ENCODE measurements around the gene TMEM184A. TPM values are rescaled to one million over a fixed set of nuclear protein-coding genes. Genes with fewer than 3 reads are reported as not detected.

The TMEM184A gene
- total RNA-seq, 2 donors from 2014 or later, result 35.8 to 54.3 TPM

- H3K9ac ChIP-seq (ENCODE audit: low read depth in 2 of 2, low read length in 2 of 2), result no peak overlapping the region
- intact Hi-C loops (cut with DNase I), result no loop called here
- no peak overlapping the region for H3K4me3 ChIP-seq
- DNase-seq, result no peak
- H3K36me3 ChIP-seq, result no peaks in the 10 kb centered on the region
- TF ChIP-seq CTCF (IDR thresholded peaks at IDR 0.05), result no peak
- H3K27ac ChIP-seq, result no peak overlapping the region
- H3K27me3 ChIP-seq, result no peaks in the 10 kb centered on the region
- H3K4me1 ChIP-seq, result peaks cover 11% of the 10 kb centered on the region
- no peaks in the 10 kb centered on the region for H3K9me3 ChIP-seq
Measured at GRCh38 chr7:1564603-1565022, 8.6 kb upstream of the TMEM184A start.

GRCh38 chr7:1563981-1564602, 8.1 kb upstream of the TMEM184A start:
- H3K27ac ChIP-seq, result no peak overlapping the region

GRCh38 chr7:1562597-1563051, 6.6 kb upstream of the TMEM184A start:
- no peak for DNase-seq
- no peak for TF ChIP-seq CTCF (IDR thresholded peaks at IDR 0.05)
- Histone ChIP-seq H3K4me3 (no peak overlapping the region), H3K36me3 (no peaks in the 10 kb centered on the region), H3K27ac (no peak overlapping the region), H3K4me1 (peaks cover 8% of the 10 kb centered on the region), H3K9me3 (no peaks in the 10 kb centered on the region), H3K9ac (ENCODE audit: low read depth in 2 of 2, low read length in 2 of 2) (no peak overlapping the region), H3K27me3 (no peaks in the 10 kb centered on the region)
- intact Hi-C loops (cut with DNase I), result no loop called here

More at GRCh38 chr7:1563981-1564602, 8.1 kb upstream of the TMEM184A start:
- Histone ChIP-seq H3K9me3 (no peaks in the 10 kb centered on the region), H3K9ac (ENCODE audit: low read depth in 2 of 2, low read length in 2 of 2) (no peak overlapping the region), H3K36me3 (no peaks in the 10 kb centered on the region), H3K4me1 (peaks cover 12% of the 10 kb centered on the region), H3K4me3 (no peak overlapping the region), H3K27me3 (no peaks in the 10 kb centered on the region)
- no peak for TF ChIP-seq CTCF (IDR thresholded peaks at IDR 0.05)
- no peak for DNase-seq
- intact Hi-C loops (cut with DNase I), result no loop called here

- Histone ChIP-seq H3K4me3 (no peak overlapping the region), H3K27me3 (no peaks in the 10 kb centered on the region), H3K27ac (no peak overlapping the region), H3K36me3 (no peaks in the 10 kb centered on the region), H3K9ac (ENCODE audit: low read depth in 2 of 2, low read length in 2 of 2) (no peak overlapping the region), H3K4me1 (peaks cover 8% of the 10 kb centered on the region), H3K9me3 (no peaks in the 10 kb centered on the region)
- no peak for TF ChIP-seq CTCF (IDR thresholded peaks at IDR 0.05)
- DNase-seq, result no peak
- intact Hi-C loops (cut with DNase I), result no loop called here
Measured at GRCh38 chr7:1562116-1562515, 6.1 kb upstream of the TMEM184A start.

GRCh38 chr7:1561036-1561940, 5.3 kb upstream of the TMEM184A start:
- Histone ChIP-seq H3K27me3 (no peaks in the 10 kb centered on the region), H3K9ac (ENCODE audit: low read depth in 2 of 2, low read length in 2 of 2) (no peak overlapping the region), H3K4me1 (peaks cover 8% of the 10 kb centered on the region), H3K27ac (no peak overlapping the region), H3K4me3 (no peak overlapping the region), H3K9me3 (no peaks in the 10 kb centered on the region), H3K36me3 (no peaks in the 10 kb centered on the region)
- intact Hi-C loops (cut with DNase I), result no loop called here
- no peak for TF ChIP-seq CTCF (IDR thresholded peaks at IDR 0.05)
- DNase-seq, result no peak

Data from colonic mucosa (tissue), 4 donors.